WTC11 (cell line): ENCODE data around the gene PCBD1.

Source experiments
- IRF2 ChIP-seq: sonication (generic); formaldehyde crosslinking; IDR thresholded peaks from 2 replicates; pipeline ENCODE4 v1.8.0; 2022; ENCODE audit warnings: low read depth, missing genetic modification reagents, borderline replicate concordance
- NR2C2 ChIP-seq: sonication (generic); formaldehyde crosslinking; IDR thresholded peaks from 2 replicates; pipeline ENCODE4 v1.8.0; 2022; ENCODE audit warnings: mild to moderate bottlenecking, missing genetic modification reagents
- ZBTB21 ChIP-seq: sonication (generic); formaldehyde crosslinking; IDR thresholded peaks from 2 replicates; pipeline ENCODE4 v1.8.1; 2023; ENCODE audit warnings: mild to moderate bottlenecking, missing genetic modification reagents, borderline replicate concordance
- TF ChIP-seq, protein P1 (sequence below): sonication (generic); formaldehyde crosslinking; IDR thresholded peaks from 2 replicates; pipeline ENCODE4 v1.8.0; 2023; ENCODE audit warnings: missing genetic modification reagents, mild to moderate bottlenecking, borderline replicate concordance
- TF ChIP-seq, protein P2 (sequence below): fragments of 200-600 bp; IDR thresholded peaks from 2 replicates; pipeline ENCODE4 v1.8.0; 2022; ENCODE audit warnings: antibody characterized with exemption

DNA sequence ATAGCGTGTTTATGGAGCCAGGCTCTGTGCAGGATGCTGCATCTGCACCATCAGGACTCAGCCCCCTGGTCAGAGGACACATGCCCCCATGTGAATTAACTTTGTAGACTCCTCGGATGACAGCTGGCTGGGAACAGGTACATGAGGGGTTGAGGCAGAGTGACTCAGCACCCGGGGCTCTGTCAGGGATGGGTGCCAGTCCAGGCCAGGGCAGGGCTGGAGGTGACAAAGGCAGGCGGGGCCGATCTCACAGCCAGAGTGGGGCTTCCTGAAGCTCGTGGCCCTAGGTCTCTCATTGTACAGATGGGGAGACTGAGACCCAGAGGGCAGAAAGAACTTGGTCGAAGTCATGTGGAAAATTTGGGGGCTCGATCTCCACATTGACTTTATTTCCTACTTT, 35.3 kb upstream of the PCBD1 start:
- TF ChIP-seq, protein P1, sequence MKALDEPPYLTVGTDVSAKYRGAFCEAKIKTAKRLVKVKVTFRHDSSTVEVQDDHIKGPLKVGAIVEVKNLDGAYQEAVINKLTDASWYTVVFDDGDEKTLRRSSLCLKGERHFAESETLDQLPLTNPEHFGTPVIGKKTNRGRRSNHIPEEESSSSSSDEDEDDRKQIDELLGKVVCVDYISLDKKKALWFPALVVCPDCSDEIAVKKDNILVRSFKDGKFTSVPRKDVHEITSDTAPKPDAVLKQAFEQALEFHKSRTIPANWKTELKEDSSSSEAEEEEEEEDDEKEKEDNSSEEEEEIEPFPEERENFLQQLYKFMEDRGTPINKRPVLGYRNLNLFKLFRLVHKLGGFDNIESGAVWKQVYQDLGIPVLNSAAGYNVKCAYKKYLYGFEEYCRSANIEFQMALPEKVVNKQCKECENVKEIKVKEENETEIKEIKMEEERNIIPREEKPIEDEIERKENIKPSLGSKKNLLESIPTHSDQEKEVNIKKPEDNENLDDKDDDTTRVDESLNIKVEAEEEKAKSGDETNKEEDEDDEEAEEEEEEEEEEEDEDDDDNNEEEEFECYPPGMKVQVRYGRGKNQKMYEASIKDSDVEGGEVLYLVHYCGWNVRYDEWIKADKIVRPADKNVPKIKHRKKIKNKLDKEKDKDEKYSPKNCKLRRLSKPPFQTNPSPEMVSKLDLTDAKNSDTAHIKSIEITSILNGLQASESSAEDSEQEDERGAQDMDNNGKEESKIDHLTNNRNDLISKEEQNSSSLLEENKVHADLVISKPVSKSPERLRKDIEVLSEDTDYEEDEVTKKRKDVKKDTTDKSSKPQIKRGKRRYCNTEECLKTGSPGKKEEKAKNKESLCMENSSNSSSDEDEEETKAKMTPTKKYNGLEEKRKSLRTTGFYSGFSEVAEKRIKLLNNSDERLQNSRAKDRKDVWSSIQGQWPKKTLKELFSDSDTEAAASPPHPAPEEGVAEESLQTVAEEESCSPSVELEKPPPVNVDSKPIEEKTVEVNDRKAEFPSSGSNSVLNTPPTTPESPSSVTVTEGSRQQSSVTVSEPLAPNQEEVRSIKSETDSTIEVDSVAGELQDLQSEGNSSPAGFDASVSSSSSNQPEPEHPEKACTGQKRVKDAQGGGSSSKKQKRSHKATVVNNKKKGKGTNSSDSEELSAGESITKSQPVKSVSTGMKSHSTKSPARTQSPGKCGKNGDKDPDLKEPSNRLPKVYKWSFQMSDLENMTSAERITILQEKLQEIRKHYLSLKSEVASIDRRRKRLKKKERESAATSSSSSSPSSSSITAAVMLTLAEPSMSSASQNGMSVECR: no peak
- no peak for TF ChIP-seq NR2C2 (CRISPR knock-in tag)
- TF ChIP-seq, protein P2, sequence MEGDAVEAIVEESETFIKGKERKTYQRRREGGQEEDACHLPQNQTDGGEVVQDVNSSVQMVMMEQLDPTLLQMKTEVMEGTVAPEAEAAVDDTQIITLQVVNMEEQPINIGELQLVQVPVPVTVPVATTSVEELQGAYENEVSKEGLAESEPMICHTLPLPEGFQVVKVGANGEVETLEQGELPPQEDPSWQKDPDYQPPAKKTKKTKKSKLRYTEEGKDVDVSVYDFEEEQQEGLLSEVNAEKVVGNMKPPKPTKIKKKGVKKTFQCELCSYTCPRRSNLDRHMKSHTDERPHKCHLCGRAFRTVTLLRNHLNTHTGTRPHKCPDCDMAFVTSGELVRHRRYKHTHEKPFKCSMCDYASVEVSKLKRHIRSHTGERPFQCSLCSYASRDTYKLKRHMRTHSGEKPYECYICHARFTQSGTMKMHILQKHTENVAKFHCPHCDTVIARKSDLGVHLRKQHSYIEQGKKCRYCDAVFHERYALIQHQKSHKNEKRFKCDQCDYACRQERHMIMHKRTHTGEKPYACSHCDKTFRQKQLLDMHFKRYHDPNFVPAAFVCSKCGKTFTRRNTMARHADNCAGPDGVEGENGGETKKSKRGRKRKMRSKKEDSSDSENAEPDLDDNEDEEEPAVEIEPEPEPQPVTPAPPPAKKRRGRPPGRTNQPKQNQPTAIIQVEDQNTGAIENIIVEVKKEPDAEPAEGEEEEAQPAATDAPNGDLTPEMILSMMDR: no peak
- TF ChIP-seq IRF2: no peak
- no peak for TF ChIP-seq ZBTB21 (CRISPR knock-in tag)
